HG02763 (cell line): ENCODE data around the gene PATE1.

ENCODE experiments used
- ATAC-seq: cut with Tn5 transposase; IDR thresholded peaks from one replicate; pipeline ENCODE4 v1.9.1; 2021; ENCODE audit warnings: mild to moderate bottlenecking, moderate library complexity; ENCODE audit not compliant: unreplicated experiment

Gene PATE1

DNA sequence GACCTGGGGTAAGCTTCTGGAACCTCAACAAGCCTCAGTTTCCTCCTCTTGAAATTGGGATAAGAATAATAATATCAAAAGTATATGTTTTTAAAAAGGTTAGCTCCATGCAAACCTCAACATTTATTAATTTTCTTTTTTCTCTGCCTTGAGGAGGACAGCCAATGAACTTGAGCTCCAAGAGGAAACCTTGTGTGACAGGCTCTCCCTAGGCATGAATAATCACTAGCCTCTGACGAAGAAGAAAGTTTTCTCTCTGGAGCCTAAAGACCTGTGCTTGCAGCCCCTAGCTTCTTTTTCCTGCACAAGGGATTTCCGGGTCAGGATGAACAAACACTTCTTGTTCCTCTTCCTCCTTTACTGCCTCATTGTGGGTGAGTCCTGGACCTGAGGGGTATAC, 41.7 kb downstream of the PATE1 start, which contains the start of gene PATE3:
Gene PATE3, plus strand, starts transcription at position 301 of the 400 bp plus-strand sequence. Its CDS starts 25 bp downstream, at position 326.
- ATAC-seq: no peak

GRCh38 chr11:125790825-125791224, 44.7 kb downstream of the PATE1 start:
- no peak for ATAC-seq

DNA sequence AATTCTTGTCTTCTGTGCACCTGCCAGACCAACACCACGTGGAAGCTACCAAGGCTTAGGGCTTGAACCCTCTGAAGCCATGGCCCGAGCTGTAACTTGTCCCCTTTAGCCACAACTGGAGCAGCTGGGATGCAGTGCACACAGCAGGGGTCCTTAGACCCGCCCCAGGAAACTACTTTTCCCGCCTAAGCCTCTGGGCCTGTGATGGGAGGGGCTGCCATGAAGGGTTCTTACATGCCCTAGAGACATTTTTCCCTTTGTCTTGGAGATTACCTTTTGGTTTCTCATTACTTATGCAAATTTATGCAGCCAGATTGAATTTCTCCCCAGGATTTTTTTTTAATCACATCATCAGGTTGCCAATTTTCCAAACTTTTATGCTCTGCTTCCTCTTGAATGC, 51.6 kb downstream of the PATE1 start:
- no peak for ATAC-seq
